Osteoblast (primary cell): ENCODE data around the gene HEXB. TPM values are rescaled to one million over a fixed set of nuclear protein-coding genes. Genes with fewer than 3 reads are reported as not detected.

Source experiments
- DNase-seq: peaks from one replicate; pipeline ENCODE4 v3.0.0; 2011; ENCODE audit warnings: low spot score, mixed read lengths; ENCODE audit not compliant: insufficient read length; ENCODE audit errors: missing footprints
- H2AFZ ChIP-seq: 2 replicates; pipeline ENCODE4 v1.6.0; 2011; ENCODE audit warnings: mild to moderate bottlenecking, low read length
- H3K27ac ChIP-seq: 2 replicates; pipeline ENCODE4 v1.5.1; 2011; ENCODE audit warnings: mild to moderate bottlenecking, low read depth, low read length, moderate library complexity
- H3K27me3 ChIP-seq: 2 replicates; pipeline ENCODE4 v1.6.0; 2012; ENCODE audit warnings: mild to moderate bottlenecking, control low read depth, inconsistent platforms, low read length, moderate library complexity; ENCODE audit not compliant: insufficient read depth
- H3K36me3 ChIP-seq: 2 replicates; pipeline ENCODE4 v1.5.1; 2011; ENCODE audit warnings: mild to moderate bottlenecking, low read length, control low read depth, moderate library complexity; ENCODE audit not compliant: insufficient read depth
- H3K4me1 ChIP-seq: 2 replicates; pipeline ENCODE4 v1.5.1; 2011; ENCODE audit warnings: mild to moderate bottlenecking, low read length, control low read depth, moderate library complexity; ENCODE audit not compliant: insufficient read depth
- H3K4me2 ChIP-seq: 2 replicates; pipeline ENCODE4 v1.6.0; 2011; ENCODE audit warnings: mild to moderate bottlenecking, low read length; ENCODE audit not compliant: insufficient read depth
- H3K4me3 ChIP-seq: fragments of 200-600 bp; sonication (generic); 3 replicates; pipeline ENCODE4 v1.5.1; 2012; ENCODE audit warnings: mild to moderate bottlenecking, low read length, inconsistent platforms; ENCODE audit not compliant: insufficient read depth
- H3K79me2 ChIP-seq: 2 replicates; pipeline ENCODE4 v1.6.0; 2012; ENCODE audit warnings: mild to moderate bottlenecking, low read length, control low read depth, inconsistent platforms; ENCODE audit not compliant: insufficient read depth
- H3K9me3 ChIP-seq: 2 replicates; pipeline ENCODE4 v1.5.1; 2011; ENCODE audit warnings: low read depth, low read length, control low read depth
- H4K20me1 ChIP-seq: 2 replicates; pipeline ENCODE4 v1.6.0; 2012; ENCODE audit warnings: mild to moderate bottlenecking, low read length, control low read depth; ENCODE audit not compliant: insufficient read depth
- total RNA-seq: library from RNA; depleted of rRNA; stranded (reverse); fragments of >200 nt; gene quantifications from 2 replicates; pipeline ENCODE4 v1.2.3, GENCODE V29; 2012
- TF ChIP-seq, protein P1 (sequence below): IDR thresholded peaks from 2 replicates; pipeline ENCODE4 v1.5.1; 2011; ENCODE audit warnings: mild to moderate bottlenecking, low read depth, low read length, moderate library complexity; ENCODE audit errors: extremely low read depth

Gene HEXB
- total RNA-seq, 1 donor, result 267 TPM

DNA sequence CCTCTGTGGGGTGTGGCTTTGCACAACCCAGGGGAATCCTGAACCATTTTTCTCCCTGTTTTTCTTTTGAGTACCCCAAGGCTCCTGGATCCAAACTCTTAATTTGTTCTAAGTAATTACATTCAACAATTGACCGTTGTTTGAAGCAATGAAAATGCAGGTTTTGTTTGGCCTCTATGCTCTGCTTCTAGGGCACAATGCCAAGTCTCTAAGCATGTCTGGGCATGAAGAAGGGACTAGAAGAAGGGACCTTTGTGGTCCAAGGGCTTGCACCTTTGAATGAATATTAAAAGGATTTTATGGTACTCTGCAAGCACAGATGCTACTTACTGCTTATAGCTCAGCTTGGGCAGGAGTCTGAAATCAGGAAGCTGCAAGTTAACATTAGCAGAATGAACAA is 37.9 kb upstream of the HEXB start:
- no peak overlapping the region for H3K4me3 ChIP-seq
- DNase-seq, result no peak
- no peaks in the 10 kb centered on the region for H3K36me3 ChIP-seq
- H3K79me2 ChIP-seq, result no peaks in the 10 kb centered on the region
- no peaks in the 10 kb centered on the region for H3K27me3 ChIP-seq
- H3K4me2 ChIP-seq, result no peak overlapping the region
- peaks cover 34% of the 10 kb centered on the region for H3K4me1 ChIP-seq
- no peak overlapping the region for H3K27ac ChIP-seq
- H2AFZ ChIP-seq, result peak overlapping the region; percentile 38
- no peaks in the 10 kb centered on the region for H3K9me3 ChIP-seq
- no peaks in the 10 kb centered on the region for H4K20me1 ChIP-seq
- TF ChIP-seq, protein P1, sequence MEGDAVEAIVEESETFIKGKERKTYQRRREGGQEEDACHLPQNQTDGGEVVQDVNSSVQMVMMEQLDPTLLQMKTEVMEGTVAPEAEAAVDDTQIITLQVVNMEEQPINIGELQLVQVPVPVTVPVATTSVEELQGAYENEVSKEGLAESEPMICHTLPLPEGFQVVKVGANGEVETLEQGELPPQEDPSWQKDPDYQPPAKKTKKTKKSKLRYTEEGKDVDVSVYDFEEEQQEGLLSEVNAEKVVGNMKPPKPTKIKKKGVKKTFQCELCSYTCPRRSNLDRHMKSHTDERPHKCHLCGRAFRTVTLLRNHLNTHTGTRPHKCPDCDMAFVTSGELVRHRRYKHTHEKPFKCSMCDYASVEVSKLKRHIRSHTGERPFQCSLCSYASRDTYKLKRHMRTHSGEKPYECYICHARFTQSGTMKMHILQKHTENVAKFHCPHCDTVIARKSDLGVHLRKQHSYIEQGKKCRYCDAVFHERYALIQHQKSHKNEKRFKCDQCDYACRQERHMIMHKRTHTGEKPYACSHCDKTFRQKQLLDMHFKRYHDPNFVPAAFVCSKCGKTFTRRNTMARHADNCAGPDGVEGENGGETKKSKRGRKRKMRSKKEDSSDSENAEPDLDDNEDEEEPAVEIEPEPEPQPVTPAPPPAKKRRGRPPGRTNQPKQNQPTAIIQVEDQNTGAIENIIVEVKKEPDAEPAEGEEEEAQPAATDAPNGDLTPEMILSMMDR, result no peak

DNA sequence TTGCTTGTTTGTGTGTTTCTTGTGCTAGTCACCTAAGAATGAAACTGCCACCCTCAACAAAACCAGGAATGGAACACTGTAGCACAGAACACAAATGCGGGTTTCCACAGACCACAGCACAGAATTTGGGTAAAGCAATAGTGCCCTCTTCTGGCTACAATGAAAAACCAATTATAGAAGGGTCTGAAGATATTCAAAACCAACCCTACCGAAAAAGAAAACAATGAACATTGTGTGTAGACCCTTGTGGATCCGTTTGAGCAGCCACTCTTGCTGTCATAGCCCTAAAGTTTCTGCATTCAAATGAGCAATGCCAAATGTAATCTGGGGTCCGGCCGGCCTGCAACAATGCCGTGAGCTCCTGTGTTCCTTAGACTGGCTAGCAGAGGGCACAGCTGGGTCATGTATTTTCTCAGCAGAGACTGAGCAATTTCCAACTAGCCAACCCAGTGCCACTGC is 36.2 kb upstream of the HEXB start:
- TF ChIP-seq, protein P1, result peak; percentile 78
- peak overlapping the region; percentile 88 for H3K4me2 ChIP-seq

DNA sequence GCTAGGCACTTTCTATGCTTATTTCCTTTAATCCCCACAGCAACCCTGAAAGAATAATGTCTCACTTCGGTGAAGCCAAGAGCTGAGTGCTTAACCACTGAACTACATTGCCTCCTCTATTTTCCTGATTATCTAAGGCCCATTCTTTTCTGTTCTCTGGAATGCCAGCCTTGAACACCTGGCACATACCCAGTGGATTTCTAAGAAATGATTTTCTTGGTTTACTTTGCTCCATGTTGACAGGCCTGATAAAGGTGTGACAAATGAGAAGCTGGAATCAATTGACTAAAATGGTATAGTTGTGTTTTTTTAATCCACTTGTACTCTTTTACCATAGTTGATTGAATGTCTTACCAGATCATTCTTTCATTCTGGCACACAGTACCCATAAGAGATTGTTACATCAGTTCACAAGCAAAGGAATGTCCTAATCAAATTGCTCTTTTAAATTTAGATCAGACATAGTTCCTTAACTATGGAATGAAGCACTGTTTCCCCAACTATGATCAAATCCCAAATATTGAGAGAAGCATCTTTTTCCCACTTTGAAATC is 35.5 kb upstream of the HEXB start:
- H3K4me2 ChIP-seq, result peak overlapping the region; percentile 88

More for the DNA sequence above, 36.2 kb upstream of the HEXB start:
- H3K4me1 ChIP-seq, result peaks cover 17% of the 10 kb centered on the region
- H4K20me1 ChIP-seq, result no peaks in the 10 kb centered on the region
- H3K36me3 ChIP-seq, result no peaks in the 10 kb centered on the region
- H3K27me3 ChIP-seq, result no peaks in the 10 kb centered on the region
- H2AFZ ChIP-seq, result peak overlapping the region; percentile 90
- peak; percentile 86 for DNase-seq
- no peaks in the 10 kb centered on the region for H3K79me2 ChIP-seq
- H3K9me3 ChIP-seq, result no peaks in the 10 kb centered on the region
- H3K27ac ChIP-seq, result no peak overlapping the region
- peak overlapping the region; percentile 62 for H3K4me3 ChIP-seq

DNA sequence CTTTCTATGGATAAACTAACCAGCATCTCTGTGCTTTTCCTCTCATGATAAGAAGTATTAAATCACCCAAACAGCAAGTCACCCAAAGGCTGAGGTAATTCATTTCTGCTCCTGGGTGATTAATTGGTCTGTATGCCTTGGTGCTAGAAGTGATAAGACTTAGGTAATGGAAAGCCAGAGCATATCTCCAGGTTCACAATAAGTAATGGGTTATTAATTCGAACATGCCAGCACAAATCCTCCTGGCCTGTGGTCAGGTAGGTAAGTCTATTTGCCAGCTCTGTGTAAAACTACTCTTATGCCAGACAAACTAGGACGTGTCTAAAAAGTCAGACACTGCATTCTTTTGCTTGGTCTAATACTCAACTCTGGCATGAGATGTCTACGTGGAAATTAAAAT is 33.3 kb upstream of the HEXB start:
- TF ChIP-seq, protein P1, result no peak
- H3K36me3 ChIP-seq, result no peaks in the 10 kb centered on the region

More for the DNA sequence above, 35.5 kb upstream of the HEXB start:
- H3K9me3 ChIP-seq, result no peaks in the 10 kb centered on the region
- H3K79me2 ChIP-seq, result no peaks in the 10 kb centered on the region
- H3K4me3 ChIP-seq, result no peak overlapping the region
- no peak overlapping the region for H2AFZ ChIP-seq
- H3K27me3 ChIP-seq, result no peaks in the 10 kb centered on the region
- no peaks in the 10 kb centered on the region for H4K20me1 ChIP-seq
- H3K27ac ChIP-seq, result no peak overlapping the region
- H3K4me1 ChIP-seq, result peaks cover 17% of the 10 kb centered on the region
- H3K36me3 ChIP-seq, result no peaks in the 10 kb centered on the region
- TF ChIP-seq, protein P1, result no peak
- no peak for DNase-seq

More for the DNA sequence above, 33.3 kb upstream of the HEXB start:
- peaks cover 17% of the 10 kb centered on the region for H3K4me1 ChIP-seq
- no peaks in the 10 kb centered on the region for H3K27me3 ChIP-seq
- no peak overlapping the region for H3K4me3 ChIP-seq
- no peak overlapping the region for H2AFZ ChIP-seq
- no peaks in the 10 kb centered on the region for H3K9me3 ChIP-seq
- no peak for DNase-seq
- no peak overlapping the region for H3K4me2 ChIP-seq
- H3K79me2 ChIP-seq, result no peaks in the 10 kb centered on the region
- no peak overlapping the region for H3K27ac ChIP-seq
- H4K20me1 ChIP-seq, result no peaks in the 10 kb centered on the region
